OCI-LY1 (cell line): Measurements from ENCODE around the gene ZBTB6.
"Not testable (repeated sequence)": the region's sequence is repeated elsewhere in the genome, so short reads cannot be mapped to it uniquely, and the experiment has no call there.

Experiments
- H2AFZ ChIP-seq: fragments of 200-600 bp; sonication (generic), shearing (Covaris generic); 2 replicates; pipeline ENCODE4 v1.6.0; 2014; ENCODE audit warnings: antibody characterized with exemption, mild to moderate bottlenecking, low read length
- H3F3A ChIP-seq: fragments of 200-600 bp; sonication (generic), shearing (Covaris generic); 2 replicates; pipeline ENCODE4 v1.6.0; 2014; ENCODE audit warnings: mild to moderate bottlenecking, antibody characterized with exemption, low read length, moderate library complexity; ENCODE audit not compliant: insufficient read depth
- H3K27ac ChIP-seq: fragments of 200-600 bp; sonication (generic); 2 replicates; pipeline ENCODE4 v1.5.1; 2014; ENCODE audit warnings: low read length, mixed run types, mild to moderate bottlenecking, low read depth; ENCODE audit not compliant: poor library complexity, severe bottlenecking
- H3K27me3 ChIP-seq: fragments of 200-600 bp; sonication (generic); 2 replicates; pipeline ENCODE4 v1.6.0; 2014; ENCODE audit warnings: antibody characterized with exemption, mild to moderate bottlenecking, low read length, moderate library complexity; ENCODE audit not compliant: insufficient read depth
- H3K36me3 ChIP-seq: fragments of 200-600 bp; sonication (generic); 2 replicates; pipeline ENCODE4 v1.6.1; 2014; ENCODE audit warnings: mild to moderate bottlenecking, antibody characterized with exemption, low read length, moderate library complexity, mixed read lengths; ENCODE audit not compliant: insufficient read depth
- H3K4me1 ChIP-seq: fragments of 200-600 bp; sonication (generic); 2 replicates; pipeline ENCODE4 v1.5.1; 2014; ENCODE audit warnings: mild to moderate bottlenecking, low read length, moderate library complexity; ENCODE audit not compliant: insufficient read depth, severe bottlenecking
- H3K4me2 ChIP-seq: fragments of 200-600 bp; sonication (generic), shearing (Covaris generic); 2 replicates; pipeline ENCODE4 v1.6.1; 2014; ENCODE audit warnings: low read length
- H3K4me3 ChIP-seq: fragments of 200-600 bp; sonication (generic); 2 replicates; pipeline ENCODE4 v1.5.1; 2014; ENCODE audit warnings: low read length, low read depth, mild to moderate bottlenecking, mixed read lengths; ENCODE audit not compliant: poor library complexity, severe bottlenecking
- H3K79me2 ChIP-seq: fragments of 200-600 bp; shearing (Covaris generic); 2 replicates; pipeline ENCODE4 v1.6.1; 2016; ENCODE audit warnings: mixed run types, low read length, mixed read lengths; ENCODE audit not compliant: insufficient read depth
- H3K9ac ChIP-seq: fragments of 200-600 bp; sonication (generic), shearing (Covaris generic); 2 replicates; pipeline ENCODE4 v1.6.1; 2014; ENCODE audit warnings: mild to moderate bottlenecking, low read length, mixed read lengths
- H3K9me2 ChIP-seq: fragments of 200-600 bp; sonication (generic), shearing (Covaris generic); 2 replicates; pipeline ENCODE4 v1.6.1; 2014; ENCODE audit warnings: low read depth, mild to moderate bottlenecking, low read length, mixed read lengths
- H3K9me3 ChIP-seq: fragments of 200-600 bp; shearing (Covaris generic); 2 replicates; pipeline ENCODE4 v1.6.1; 2014; ENCODE audit warnings: low read length, mixed read lengths
- H4K20me1 ChIP-seq: fragments of 200-600 bp; sonication (generic), shearing (Covaris generic); 2 replicates; pipeline ENCODE4 v1.6.0; 2016; ENCODE audit warnings: mild to moderate bottlenecking, low read length; ENCODE audit not compliant: insufficient read depth
- EZH2 ChIP-seq: fragments of 200-600 bp; sonication (generic), shearing (Covaris generic); IDR thresholded peaks from 2 replicates; pipeline ENCODE4 v1.8.0; 2017; ENCODE audit warnings: borderline replicate concordance, mixed run types, mild to moderate bottlenecking, antibody characterized with exemption, low read length, moderate library complexity, mixed read lengths
- TF ChIP-seq, protein P1 (sequence below): fragments of 200-600 bp; sonication (generic), shearing (Covaris generic); IDR thresholded peaks from 2 replicates; pipeline ENCODE4 v1.5.1; 2017; ENCODE audit warnings: mild to moderate bottlenecking, antibody characterized with exemption, low read length, moderate library complexity, mixed read lengths

The ZBTB6 gene

DNA sequence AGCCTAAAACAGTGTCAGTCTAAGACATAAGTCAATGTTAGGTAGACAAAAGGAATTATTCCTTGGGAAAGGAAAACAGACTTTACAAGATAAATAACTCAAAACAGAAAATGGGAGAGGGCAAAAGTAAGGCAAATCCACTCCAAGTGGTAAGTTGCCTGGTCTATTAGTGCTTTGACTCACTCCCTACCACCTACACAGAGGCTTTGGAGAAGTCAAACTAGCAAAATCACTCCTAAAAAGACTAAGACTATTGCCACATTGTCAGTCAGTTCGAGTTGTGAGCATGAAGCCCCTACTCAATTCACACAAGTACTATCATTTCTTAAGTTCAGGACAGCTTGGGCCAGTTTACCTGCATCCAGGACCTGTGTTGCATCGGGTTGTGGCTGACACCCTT is 5.2 kb upstream of the ZBTB6 start:
- H3K36me3 ChIP-seq, result peaks cover 17% of the 10 kb centered on the region; the same call in 1 of the 2 replicates
- no peaks in the 10 kb centered on the region for H3K9me2 ChIP-seq
- no peaks in the 10 kb centered on the region for H3K79me2 ChIP-seq
- peaks cover 5% of the 10 kb centered on the region for H3K4me1 ChIP-seq
- H3K4me2 ChIP-seq, result no peak overlapping the region
- H3F3A ChIP-seq, result 0 out of 2 replicates have a peak, but pooled peaks cover 7% of the 10 kb centered on the region
- H3K27me3 ChIP-seq, result no peaks in the 10 kb centered on the region
- H2AFZ ChIP-seq, result no peak overlapping the region
- H3K9ac ChIP-seq, result no peak overlapping the region
- TF ChIP-seq, protein P1, sequence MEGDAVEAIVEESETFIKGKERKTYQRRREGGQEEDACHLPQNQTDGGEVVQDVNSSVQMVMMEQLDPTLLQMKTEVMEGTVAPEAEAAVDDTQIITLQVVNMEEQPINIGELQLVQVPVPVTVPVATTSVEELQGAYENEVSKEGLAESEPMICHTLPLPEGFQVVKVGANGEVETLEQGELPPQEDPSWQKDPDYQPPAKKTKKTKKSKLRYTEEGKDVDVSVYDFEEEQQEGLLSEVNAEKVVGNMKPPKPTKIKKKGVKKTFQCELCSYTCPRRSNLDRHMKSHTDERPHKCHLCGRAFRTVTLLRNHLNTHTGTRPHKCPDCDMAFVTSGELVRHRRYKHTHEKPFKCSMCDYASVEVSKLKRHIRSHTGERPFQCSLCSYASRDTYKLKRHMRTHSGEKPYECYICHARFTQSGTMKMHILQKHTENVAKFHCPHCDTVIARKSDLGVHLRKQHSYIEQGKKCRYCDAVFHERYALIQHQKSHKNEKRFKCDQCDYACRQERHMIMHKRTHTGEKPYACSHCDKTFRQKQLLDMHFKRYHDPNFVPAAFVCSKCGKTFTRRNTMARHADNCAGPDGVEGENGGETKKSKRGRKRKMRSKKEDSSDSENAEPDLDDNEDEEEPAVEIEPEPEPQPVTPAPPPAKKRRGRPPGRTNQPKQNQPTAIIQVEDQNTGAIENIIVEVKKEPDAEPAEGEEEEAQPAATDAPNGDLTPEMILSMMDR, result no peak
- no peak for TF ChIP-seq EZH2
- H3K4me3 ChIP-seq, result no peak overlapping the region
- H4K20me1 ChIP-seq, result no peaks in the 10 kb centered on the region
- no peaks in the 10 kb centered on the region for H3K9me3 ChIP-seq
- no peak overlapping the region for H3K27ac ChIP-seq

DNA sequence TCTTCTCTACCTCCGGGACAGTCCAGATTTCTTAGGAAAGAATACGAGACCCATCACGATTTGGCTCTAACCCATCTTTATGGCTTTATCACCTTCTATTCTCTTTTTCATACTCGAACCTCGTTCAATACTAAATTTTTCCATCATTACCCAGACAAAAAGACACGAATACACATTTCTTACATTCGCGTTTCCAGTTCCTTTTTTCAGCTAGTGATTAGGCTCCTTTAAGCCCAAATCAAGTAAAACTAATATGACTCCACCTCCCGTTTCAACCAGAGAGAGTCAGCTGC is 506 bp downstream of the ZBTB6 start:
- no peak overlapping the region for H2AFZ ChIP-seq
- H3K9me2 ChIP-seq, result no peaks in the 10 kb centered on the region

DNA sequence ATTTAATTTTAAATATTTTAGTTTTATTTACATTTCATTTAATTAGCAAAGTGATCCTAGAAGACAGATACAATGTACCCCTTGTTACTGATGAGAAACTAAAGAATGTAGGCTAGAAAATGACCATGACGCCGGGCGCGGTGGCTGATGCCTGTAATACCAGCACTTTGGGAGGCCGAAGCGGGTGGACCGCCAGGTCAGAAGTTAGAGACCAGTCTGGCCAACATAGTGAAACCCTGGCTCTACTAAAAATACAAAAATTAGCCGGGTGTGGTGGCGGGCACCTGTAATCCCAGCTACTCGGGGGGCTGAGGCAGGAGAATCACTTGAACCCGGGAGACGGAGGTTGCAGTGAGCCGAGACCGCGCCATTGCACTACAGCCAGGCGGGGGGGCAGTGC is 7.0 kb downstream of the ZBTB6 start:
- H4K20me1 ChIP-seq, H3K27me3 ChIP-seq, H3F3A ChIP-seq, H3K4me2 ChIP-seq, H3K9me3 ChIP-seq, H3K9me2 ChIP-seq, H3K27ac ChIP-seq, H3K9ac ChIP-seq, H2AFZ ChIP-seq, H3K4me3 ChIP-seq: not testable (repeated sequence)
- Histone ChIP-seq H3K79me2 (peaks cover 47% of the 10 kb centered on the region), H3K4me1 (peaks cover 27% of the 10 kb centered on the region), H3K36me3 (peaks cover 18% of the 10 kb centered on the region)

More for the DNA sequence above, 506 bp downstream of the ZBTB6 start:
- TF ChIP-seq, protein P1, result 0 out of 2 replicates have a peak, but pooled peaks have one; percentile 17
- no peak for TF ChIP-seq EZH2
- H3K27ac ChIP-seq, result peak overlapping the region; percentile 88
- peak overlapping the region; percentile 82 for H3K4me2 ChIP-seq
- H3K4me1 ChIP-seq, result peaks cover 18% of the 10 kb centered on the region
- 0 out of 2 replicates have a peak, but pooled peaks cover 7% of the 10 kb centered on the region for H3F3A ChIP-seq
- no peaks in the 10 kb centered on the region for H3K9me3 ChIP-seq
- no peaks in the 10 kb centered on the region for H4K20me1 ChIP-seq
- peaks cover 25% of the 10 kb centered on the region for H3K36me3 ChIP-seq
- no peaks in the 10 kb centered on the region for H3K27me3 ChIP-seq
- H3K4me3 ChIP-seq, result peak overlapping the region; percentile 66
- H3K79me2 ChIP-seq, result peaks cover 26% of the 10 kb centered on the region
- peak overlapping the region; percentile 69 for H3K9ac ChIP-seq

DNA sequence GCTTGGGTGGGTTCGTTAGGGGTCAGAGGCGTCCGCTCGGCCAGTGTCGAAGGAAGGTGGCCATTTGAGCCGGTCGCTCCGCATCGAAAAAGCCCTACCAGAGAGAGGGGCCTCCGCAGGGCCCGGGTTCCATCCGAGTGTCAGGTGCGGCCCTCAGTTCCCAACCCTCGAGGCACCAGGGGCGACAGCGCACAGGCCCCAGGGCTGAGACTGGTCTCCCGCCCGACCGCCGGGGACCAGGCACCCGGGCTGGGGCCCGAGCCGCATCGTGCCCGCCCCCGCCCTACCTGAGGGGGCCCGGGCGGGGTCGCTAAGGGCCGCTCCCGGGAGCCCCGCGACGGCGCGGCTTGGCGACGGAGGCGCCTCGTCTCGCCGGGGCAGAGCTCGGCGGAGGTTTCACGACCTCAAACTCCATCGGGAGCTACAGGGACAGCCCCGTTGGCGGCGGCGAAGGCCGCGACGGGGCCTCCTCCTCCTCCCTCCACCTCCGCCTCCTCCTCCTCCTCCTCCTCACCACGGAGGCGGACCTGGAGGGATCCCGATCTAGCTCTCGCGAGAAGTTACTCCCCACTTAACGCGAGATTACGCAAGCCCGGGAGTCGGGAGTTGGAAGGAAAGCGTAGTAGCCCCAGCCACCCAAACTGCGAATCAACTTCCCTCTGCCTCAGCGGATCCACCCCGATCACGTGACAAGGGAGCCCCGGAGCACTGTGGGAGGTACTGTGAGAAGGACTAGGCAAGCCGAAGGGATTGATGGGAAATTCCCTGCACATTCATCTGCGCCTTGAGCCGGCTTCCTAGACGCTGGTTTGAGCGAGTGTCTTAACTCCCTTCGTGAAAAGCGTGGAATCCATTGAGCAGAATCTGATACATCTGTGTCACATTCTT is 8.1 kb downstream of the ZBTB6 start, which contains the start of gene RC3H2:
Gene RC3H2, minus strand, starts transcription at position 537 of the 888 bp plus-strand sequence. CDS start 7,850 bp downstream, outside the sequence.
- Histone ChIP-seq H3K4me3 (peak within 1 kb of the TSS; percentile 76), H3K4me1 (peaks cover 37% of the 10 kb centered on the region), H4K20me1 (no peaks in the 10 kb centered on the region), H3K27ac (peak within 1 kb of the TSS; percentile 80), H2AFZ (no peak within 1 kb of the TSS), H3K79me2 (peaks cover 51% of the 10 kb centered on the region), H3K9ac (peak within 1 kb of the TSS; percentile 81), H3K36me3 (peaks cover 8% of the 10 kb centered on the region; the same call in 1 of the 2 replicates), H3K9me2 (no peaks in the 10 kb centered on the region), H3K9me3 (no peaks in the 10 kb centered on the region), H3F3A (no peaks in the 10 kb centered on the region), H3K4me2 (peak within 1 kb of the TSS; percentile 88), H3K27me3 (no peaks in the 10 kb centered on the region)
- TF ChIP-seq EZH2, result no peak
- TF ChIP-seq, protein P1, result no peak
